HEK293T (cell line): ENCODE data around the gene CSNK2A1.

Experiments used
- BHLHE40 ChIP-seq: fragments of 450-650 bp; IDR thresholded peaks from 2 replicates; pipeline ENCODE4 v1.6.1; 2016; ENCODE audit warnings: mild to moderate bottlenecking, moderate library complexity, borderline replicate concordance
- ELF4 ChIP-seq: fragments of 450-650 bp; IDR thresholded peaks from 2 replicates; pipeline ENCODE4 v1.6.1; 2017; ENCODE audit warnings: antibody characterized with exemption
- FOXA1 ChIP-seq: fragments of 450-650 bp; IDR thresholded peaks from 2 replicates; pipeline ENCODE4 v1.6.1; 2016; ENCODE audit warnings: mild to moderate bottlenecking
- FOXK2 ChIP-seq: fragments of 450-650 bp; IDR thresholded peaks from 2 replicates; pipeline ENCODE4 v1.6.1; 2016; ENCODE audit warnings: mild to moderate bottlenecking
- FOXM1 ChIP-seq: fragments of 450-650 bp; IDR thresholded peaks from 2 replicates; pipeline ENCODE4 v1.6.1; 2017; ENCODE audit warnings: mild to moderate bottlenecking, borderline replicate concordance
- HDGF ChIP-seq: fragments of 450-650 bp; IDR thresholded peaks from 2 replicates; pipeline ENCODE4 v1.6.1; 2017; ENCODE audit warnings: antibody characterized with exemption, borderline replicate concordance
- NFRKB ChIP-seq: fragments of 450-650 bp; IDR thresholded peaks from 2 replicates; pipeline ENCODE4 v1.6.1; 2016; ENCODE audit warnings: mild to moderate bottlenecking, moderate library complexity
- PKNOX1 ChIP-seq: fragments of 450-650 bp; IDR thresholded peaks from 2 replicates; pipeline ENCODE4 v1.6.1; 2016
- SP1 ChIP-seq: fragments of 450-650 bp; IDR thresholded peaks from 2 replicates; pipeline ENCODE4 v1.6.1; 2017
- SUZ12 ChIP-seq: fragments of 450-650 bp; IDR thresholded peaks from 2 replicates; pipeline ENCODE4 v1.6.1; 2016; ENCODE audit warnings: mild to moderate bottlenecking
- TARDBP ChIP-seq: fragments of 450-650 bp; IDR thresholded peaks from 2 replicates; pipeline ENCODE4 v1.6.1; 2016
- ZNF384 ChIP-seq: fragments of 450-650 bp; IDR thresholded peaks from 2 replicates; pipeline ENCODE4 v1.6.1; 2016

GRCh38 chr20:460707-461106 lies 82.9 kb downstream of the CSNK2A1 start:
- TF ChIP-seq FOXM1 (no peak), ZNF384 (no peak), FOXK2 (no peak), BHLHE40 (no peak), SUZ12 (no peak), ELF4 (no peak), NFRKB (no peak), SP1 (no peak), PKNOX1 (no peak), TARDBP (no peak), FOXA1 (no peak), HDGF (no peak)
